ENCODE measurements around the gene CIITA.

CIITA gene

GRCh38 chr16:10850478-10850850, 26.5 kb upstream of the CIITA start:
- DNase-seq, result no peak

- DNase-seq, result no peak
These were observed 25.5 kb upstream of the CIITA start for GRCh38 chr16:10851512-10851911.

- no peak for DNase-seq
These were observed 24.7 kb upstream of the CIITA start for GRCh38 chr16:10852286-10852685.

- no peak for DNase-seq
These were observed 24.1 kb upstream of the CIITA start for GRCh38 chr16:10852948-10853347.

- no peak for DNase-seq
These were observed 21.0 kb upstream of the CIITA start for GRCh38 chr16:10856042-10856441.

- DNase-seq, result no peak
These were observed 18.8 kb upstream of the CIITA start for GRCh38 chr16:10858203-10858602.

- DNase-seq, result no peak
These were observed 18.0 kb upstream of the CIITA start for GRCh38 chr16:10859020-10859419.

- no peak for DNase-seq
These were observed 17.3 kb upstream of the CIITA start for GRCh38 chr16:10859658-10860057.

- DNase-seq, result peak in 1 of 2 experiments; percentile 61
These were observed 14.6 kb upstream of the CIITA start for GRCh38 chr16:10862438-10862837.

- no peak for DNase-seq
These were observed 10.7 kb upstream of the CIITA start for GRCh38 chr16:10865991-10866966.

- DNase-seq, result no peak
These were observed 9.8 kb upstream of the CIITA start for GRCh38 chr16:10867199-10867598.

GRCh38 chr16:10868104-10868595, 8.9 kb upstream of the CIITA start:
- DNase-seq, result no peak

- DNase-seq, result no peak
These were observed 8.2 kb upstream of the CIITA start for GRCh38 chr16:10868596-10869469.

GRCh38 chr16:10870137-10870776, 6.7 kb upstream of the CIITA start:
- no peak for DNase-seq

GRCh38 chr16:10870808-10871156, 6.2 kb upstream of the CIITA start:
- no peak for DNase-seq

GRCh38 chr16:10871157-10871991, 5.6 kb upstream of the CIITA start:
- peak; percentile 11 to 49 for DNase-seq

GRCh38 chr16:10876315-10876714, 687 bp upstream of the CIITA start:
- no peak for DNase-seq

- DNase-seq, result no peak
These were observed 507 bp downstream of the CIITA start for GRCh38 chr16:10877472-10877946.

GRCh38 chr16:10878328-10878643, 1.3 kb downstream of the CIITA start:
- DNase-seq, result no peak

GRCh38 chr16:10878644-10879501, 1.9 kb downstream of the CIITA start:
- DNase-seq, result no peak
